GM23338 (cell line): ENCODE results near the gene PDHX.

Experiments used
- CTCF ChIP-seq, 2 experiments: fragments of 200-600 bp in 1 of 2; sonication (generic) in 1 of 2; conservative IDR thresholded peaks; 2 replicates each; pipeline versions ENCODE4 v1.5.1 to v1.6.1; 2016 to 2017; ENCODE audit warnings: antibody characterized with exemption in 2 of 2, low read depth in 2 of 2, mild to moderate bottlenecking in 2 of 2, moderate library complexity in 1 of 2
- ETS1 ChIP-seq: IDR thresholded peaks from 2 replicates; pipeline ENCODE4 v1.6.1; 2016; ENCODE audit warnings: antibody characterized with exemption
- EZH2 ChIP-seq: fragments of 200-600 bp; sonication (generic); IDR thresholded peaks from one replicate; pipeline ENCODE4 v1.8.0; 2017; ENCODE audit warnings: antibody characterized with exemption, mild to moderate bottlenecking, low read depth; ENCODE audit not compliant: unreplicated experiment
- EZH2phosphoT487 ChIP-seq: fragments of 200-600 bp; sonication (generic); IDR thresholded peaks from one replicate; pipeline ENCODE4 v1.8.1; 2018; ENCODE audit warnings: antibody characterized with exemption; ENCODE audit not compliant: unreplicated experiment
- JUNB ChIP-seq: IDR thresholded peaks from one replicate; pipeline ENCODE4 v1.6.1; 2016; ENCODE audit warnings: antibody characterized with exemption; ENCODE audit not compliant: unreplicated experiment
- REST ChIP-seq: IDR thresholded peaks from one replicate; pipeline ENCODE4 v1.6.1; 2018; ENCODE audit warnings: antibody characterized with exemption; ENCODE audit not compliant: unreplicated experiment
- ZNF114 ChIP-seq: fragments of 250-450 bp; sonication (Bioruptor Pico); IDR thresholded peaks from 2 replicates; pipeline ENCODE4 v1.5.0; 2020; ENCODE audit warnings: mild to moderate bottlenecking, moderate library complexity

GRCh38 chr11:34907934-34908593 is 8.4 kb upstream of the PDHX start:
- TF ChIP-seq REST: no peak
- no peak for TF ChIP-seq CTCF (conservative IDR thresholded peaks at IDR 0.05; ENCODE audit: low read depth in 2 of 2)
- no peak for TF ChIP-seq ETS1
- TF ChIP-seq EZH2phosphoT487: no peak
- no peak for TF ChIP-seq JUNB
- TF ChIP-seq EZH2: no peak
- no peak for TF ChIP-seq ZNF114
